Sciatic nerve (tissue), 2 donors: Measurements from ENCODE around the gene TUBA1B. TPM values are rescaled to one million over a fixed set of nuclear protein-coding genes. Genes with fewer than 3 reads are reported as not detected.
A peak's percentile ranks its signal among the peaks of the same experiment; 100 is the strongest.
"Not testable (repeated sequence)": the region's sequence is repeated elsewhere in the genome, so short reads cannot be mapped to it uniquely, and the experiment has no call there.

Experiments
- ATAC-seq: fragments of 200-7000 bp; cut with Tn5 transposase; one replicate; pipeline ENCODE4 v1.9.1; 2020; ENCODE audit warnings: mild to moderate bottlenecking, moderate library complexity
- DNase-seq: peaks from one replicate; pipeline ENCODE4 v3.0.0-alpha.2; 2020; ENCODE audit warnings: low spot score
- intact Hi-C: fragments of 100-400 bp; cut with DNase I; formaldehyde crosslinking; loops from one replicate; pipeline ENCODE4 v1.14.2; 2022
- total RNA-seq: library from RNA; stranded (reverse); fragmentation: NEBNext Ultra II Directional; extraction: Animal tissue kit (Norgen Biotek cat#: 25700); gene quantifications from one replicate; pipeline ENCODE4 v1.2.1, GENCODE V29; 2021
- donor health status: DM: no; HTN: no; CAD: no.
- donor health status: DM: no; HTN: no; CAD: no.

The TUBA1B gene
- total RNA-seq, 1 donor from 2014 or later: 680 TPM

DNA sequence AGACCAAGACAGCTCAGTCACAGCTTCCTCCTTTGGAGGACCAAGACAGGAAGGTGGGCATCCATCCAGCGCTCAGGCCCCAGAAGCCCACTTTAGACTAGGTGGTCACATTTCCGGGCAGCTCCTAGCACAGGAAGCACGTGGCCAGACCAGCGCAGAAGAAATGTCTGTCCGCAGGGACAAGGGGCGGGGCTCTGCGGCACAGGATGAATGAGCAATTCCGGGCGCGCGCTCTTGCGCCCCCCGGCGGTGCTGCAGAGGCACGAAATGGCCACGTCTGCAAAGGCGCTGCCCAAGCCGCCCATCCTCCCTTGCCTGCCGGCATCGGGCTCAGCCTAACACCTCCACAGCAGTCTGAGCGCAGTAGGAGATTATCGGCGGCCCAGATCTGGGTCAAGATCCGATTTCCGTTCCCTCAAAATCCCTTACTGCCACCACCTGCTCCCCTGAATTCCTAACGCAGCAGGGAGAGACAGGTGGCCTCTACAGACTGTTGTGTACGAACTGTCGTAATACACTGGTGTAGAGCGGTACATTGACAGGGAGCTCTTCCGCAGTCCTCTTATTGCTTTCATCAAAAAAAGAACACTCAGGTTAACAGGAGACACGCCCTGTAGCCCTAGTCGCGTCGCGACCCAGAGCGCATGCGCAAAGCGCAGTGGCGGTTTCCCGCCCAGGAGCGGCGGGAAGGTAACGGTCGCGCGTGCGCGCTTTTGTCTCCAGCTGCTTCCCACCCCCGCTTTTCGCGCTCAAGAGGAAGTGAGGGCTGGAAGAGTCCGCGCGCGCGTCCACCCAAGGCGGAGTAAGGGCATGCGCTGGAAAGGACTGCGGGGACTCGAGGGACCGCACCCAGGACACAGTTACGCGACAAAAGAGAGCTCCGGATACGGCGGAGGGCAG is 794 bp downstream of the TUBA1B start:
- DNase-seq (peak; percentile 96), ATAC-seq (peak; percentile 93)
- intact Hi-C loops: loop anchor here (10.0 kb wide), 2 partner anchors 54 to 104 kb away; partner anchors contain the start of gene TUBA1A

DNA sequence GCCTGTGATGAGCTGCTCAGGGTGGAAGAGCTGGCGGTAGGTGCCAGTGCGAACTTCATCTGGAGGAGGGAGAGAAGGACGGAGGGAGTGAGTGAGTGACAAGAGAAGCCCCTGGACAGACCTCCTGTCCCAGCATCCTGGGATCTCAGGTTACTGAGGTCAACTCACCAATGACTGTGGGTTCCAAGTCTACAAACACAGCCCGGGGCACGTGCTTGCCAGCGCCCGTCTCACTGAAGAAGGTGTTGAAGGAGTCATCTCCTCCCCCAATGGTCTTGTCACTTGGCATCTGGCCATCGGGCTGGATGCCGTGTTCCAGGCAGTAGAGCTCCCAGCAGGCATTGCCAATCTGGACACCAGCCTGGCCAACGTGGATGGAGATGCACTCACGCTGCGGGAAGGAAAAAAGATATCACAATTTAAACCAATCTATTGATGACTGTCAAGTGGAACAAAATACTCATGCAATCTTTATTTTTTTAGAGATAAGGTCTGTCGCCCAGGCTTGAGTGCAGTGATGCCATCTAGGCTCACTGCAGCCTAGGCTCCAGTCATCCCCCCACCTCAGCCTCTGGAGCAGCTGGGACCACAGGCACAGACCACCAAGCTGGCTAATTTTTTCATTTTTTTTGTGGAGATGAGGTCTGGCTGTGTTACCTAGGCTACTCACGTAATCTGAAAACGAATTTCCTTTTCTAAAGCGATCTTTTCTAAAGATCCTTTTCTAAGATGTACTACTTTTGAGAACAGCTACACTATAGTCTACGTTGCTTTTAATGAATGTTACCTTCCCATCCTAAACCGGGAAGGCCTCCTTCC is 1.7 kb downstream of the TUBA1B start:
- ATAC-seq (no peak), DNase-seq (no peak)
- intact Hi-C loops: loop anchor here (10.0 kb wide), 3 partner anchors 55 to 105 kb away; partner anchors contain the start of genes KMT2D, RHEBL1 and TUBA1A

DNA sequence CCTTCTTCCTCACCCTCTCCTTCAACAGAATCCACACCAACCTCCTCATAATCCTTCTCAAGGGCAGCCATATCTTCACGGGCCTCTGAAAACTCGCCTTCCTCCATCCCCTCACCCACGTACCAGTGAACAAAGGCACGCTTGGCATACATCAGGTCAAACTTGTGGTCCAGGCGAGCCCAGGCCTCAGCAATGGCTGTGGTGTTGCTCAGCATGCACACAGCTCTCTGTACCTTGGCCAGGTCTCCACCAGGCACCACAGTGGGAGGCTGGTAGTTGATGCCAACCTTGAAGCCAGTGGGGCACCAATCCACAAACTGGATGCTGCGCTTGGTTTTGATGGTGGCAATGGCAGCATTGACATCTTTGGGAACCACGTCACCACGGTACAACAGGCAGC is 3.2 kb downstream of the TUBA1B start:
- ATAC-seq: not testable (repeated sequence)
- intact Hi-C loops: loop anchor here (10.0 kb wide), 1 partner anchor 63 kb away; the partner anchor contains the start of genes KMT2D and RHEBL1

DNA sequence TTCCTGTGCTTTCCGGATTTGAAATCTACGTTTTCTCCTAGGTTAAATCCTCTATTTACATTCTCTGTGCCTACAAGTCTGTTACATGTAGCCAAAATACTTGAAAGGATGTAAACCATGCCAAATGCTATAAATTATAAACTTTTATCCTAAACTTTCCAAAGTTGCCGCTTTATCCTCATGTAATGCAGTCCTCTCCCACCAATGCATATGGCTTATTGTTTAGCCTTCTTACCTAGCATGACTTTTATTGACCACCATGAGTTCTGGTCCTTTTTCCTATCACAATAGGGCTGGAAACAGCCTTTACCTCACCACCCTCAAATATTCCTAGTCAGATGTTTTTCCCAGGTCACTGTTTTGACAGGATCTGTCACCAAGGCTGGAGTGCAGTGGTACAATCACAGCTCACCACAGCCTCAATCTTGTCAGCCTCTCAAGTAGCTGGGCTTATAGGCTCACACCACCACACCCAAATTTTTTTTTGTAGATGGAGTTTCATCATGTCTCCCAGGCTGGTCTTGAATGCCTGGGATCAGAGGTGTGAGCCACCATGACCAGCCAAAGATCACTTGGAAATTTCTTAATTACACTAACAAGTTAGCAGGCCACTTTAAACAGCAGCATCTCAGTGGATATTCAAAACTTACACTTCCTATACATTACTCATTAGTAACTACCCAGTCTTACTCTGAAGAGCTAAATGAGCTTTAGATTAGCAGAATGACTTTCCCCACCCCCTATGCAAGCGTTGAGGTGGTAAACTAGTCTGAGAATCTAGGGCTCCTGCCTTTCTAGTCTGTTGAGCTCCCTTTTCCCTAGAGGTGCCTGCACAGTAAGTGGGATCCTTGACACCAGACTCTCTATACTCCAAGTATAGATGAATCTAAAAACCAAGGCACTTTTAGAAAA is 4.1 kb downstream of the TUBA1B start:
- ATAC-seq (no peak), DNase-seq (no peak)
- intact Hi-C loops: loop anchor here (10.0 kb wide), 1 partner anchor 62 kb away; the partner anchor contains the start of genes KMT2D and RHEBL1

More for the DNA sequence above, 3.2 kb downstream of the TUBA1B start:
- DNase-seq: not testable (repeated sequence)

DNA sequence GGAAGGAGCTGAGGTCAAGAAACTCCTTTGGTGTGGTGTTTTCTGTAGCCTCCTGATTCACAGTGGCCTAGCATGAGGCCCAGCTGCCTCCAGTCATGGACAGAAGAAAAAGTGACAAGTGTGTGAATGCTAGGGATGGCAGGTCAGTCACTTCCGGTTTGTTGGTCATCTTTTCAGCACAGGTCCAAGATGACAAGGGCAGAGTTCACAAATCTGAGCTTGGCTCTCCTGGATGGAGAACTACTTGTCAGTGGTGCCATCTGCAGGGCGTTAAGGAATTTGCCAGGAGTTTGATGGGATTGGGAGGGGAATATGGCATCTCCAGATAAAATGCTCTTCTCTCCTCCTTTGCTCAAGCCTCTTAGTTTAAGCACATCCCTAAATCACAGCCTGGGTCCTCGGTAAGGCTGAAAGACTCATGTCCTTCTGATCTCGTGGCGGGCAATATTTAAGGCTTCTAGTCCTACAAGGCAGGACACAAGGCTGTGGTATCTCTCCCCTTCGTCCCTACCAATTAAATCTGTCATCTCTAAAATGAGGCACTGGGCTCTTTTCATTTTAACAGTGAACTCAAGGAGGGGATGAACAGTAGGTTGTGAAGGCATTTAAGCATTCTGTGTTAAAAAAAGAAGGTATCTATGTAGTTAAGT is 10.0 kb downstream of the TUBA1B start:
- intact Hi-C loops: loop anchor here (10.0 kb wide), 1 partner anchor 56 kb away; the partner anchor contains the start of genes KMT2D and RHEBL1
- DNase-seq: peak; percentile 67
- ATAC-seq: peak; percentile 85

DNA sequence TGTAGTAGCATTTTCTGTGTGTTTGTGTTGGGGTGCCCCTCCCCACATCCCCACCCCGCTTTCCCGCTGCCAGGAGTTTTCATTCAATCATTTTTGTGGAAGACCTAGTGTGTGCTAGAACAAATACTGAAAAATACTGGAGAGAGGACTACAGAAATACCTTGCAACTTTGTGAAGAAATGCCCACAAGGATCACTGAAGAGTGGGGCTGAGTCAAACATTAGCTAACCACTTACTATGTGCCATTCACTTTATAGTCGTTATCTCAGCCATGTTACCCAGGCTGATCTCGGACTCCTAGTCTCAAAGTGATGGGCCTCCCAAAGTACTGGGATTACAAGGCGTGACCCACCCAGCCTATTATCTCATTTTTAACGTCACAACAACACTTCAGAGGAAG is 20.0 kb downstream of the TUBA1B start:
- intact Hi-C loops: no loop called here
- no peak for DNase-seq
- ATAC-seq: no peak

DNA sequence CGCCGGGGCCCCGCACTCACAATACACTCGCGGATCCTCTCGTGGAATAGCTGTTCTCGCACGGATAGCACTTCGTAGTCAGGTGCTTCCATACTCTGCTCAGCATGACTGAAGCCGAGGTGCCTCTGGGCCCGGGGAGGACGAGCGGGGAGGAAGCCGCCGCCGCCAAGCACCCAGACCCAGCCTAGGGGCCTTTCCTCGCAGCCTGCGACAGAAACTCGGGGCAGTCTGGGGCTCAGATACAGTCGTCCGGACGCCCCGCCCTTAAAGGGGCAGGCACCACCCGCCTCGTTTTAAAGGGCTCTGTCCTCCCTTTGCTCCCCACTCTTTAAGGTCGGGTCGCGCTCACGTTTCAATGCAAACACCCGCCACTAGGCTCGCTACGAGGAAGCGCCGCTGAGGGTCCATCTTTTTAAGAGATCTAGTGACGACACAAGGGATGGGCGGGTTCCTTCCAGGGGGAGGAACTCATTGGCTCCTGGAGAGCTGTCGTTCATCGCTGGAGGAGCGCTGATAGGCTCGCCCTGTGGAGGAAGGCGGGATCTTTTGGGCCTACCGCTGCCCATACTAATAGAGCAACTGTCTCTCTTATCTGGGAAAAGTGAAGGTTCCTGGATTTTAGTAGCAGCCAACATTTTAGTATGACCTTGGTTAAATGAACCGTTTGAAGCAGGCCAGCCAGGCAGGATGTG is 20.6 kb downstream of the TUBA1B start, which contains the start of gene LMBR1L:
TSS of gene LMBR1L (minus strand) at position 384 of the 692 bp plus-strand sequence. CDS start at position 92, 292 bp downstream.
- peak; percentile 98 for DNase-seq
- intact Hi-C loops: no loop called here

DNA sequence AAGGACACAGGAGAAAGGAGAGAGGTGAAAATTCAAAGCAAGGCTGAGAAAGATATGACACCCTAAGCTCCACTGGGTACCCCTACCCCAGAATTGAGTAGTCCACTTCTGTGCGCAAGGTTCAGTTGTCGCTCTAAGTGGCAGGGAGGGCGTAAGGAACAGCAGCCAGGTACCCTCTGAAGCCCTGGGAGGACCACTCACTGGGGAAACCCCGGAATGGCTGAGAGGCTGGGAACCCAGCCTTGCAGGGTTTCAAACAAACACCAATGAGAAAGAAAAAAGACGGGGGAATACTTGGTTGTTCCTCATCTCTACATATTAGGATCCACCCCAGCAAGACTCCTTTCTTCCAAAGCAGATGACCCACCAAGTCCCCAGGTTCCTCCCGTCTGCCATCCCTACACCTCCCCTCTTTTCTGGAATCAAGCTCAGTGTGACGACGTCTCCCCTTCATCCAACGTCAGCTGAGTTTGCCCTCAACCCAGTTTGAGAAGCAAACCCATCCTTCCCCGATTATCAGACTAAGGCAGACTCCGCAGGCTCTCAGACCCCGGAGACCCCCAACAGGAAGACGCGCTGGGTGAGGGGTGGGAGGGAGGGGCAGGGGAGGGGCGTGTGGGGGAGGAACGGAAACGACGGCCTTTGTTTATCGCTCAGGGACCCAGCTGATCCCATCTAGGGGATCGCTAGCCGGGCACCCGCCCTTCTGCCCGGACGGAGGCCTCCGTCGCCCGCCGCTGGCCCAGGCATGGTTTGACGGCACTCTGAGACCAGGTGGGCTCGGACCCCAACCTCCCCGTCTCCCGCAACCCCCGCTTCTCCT is 21.3 kb downstream of the TUBA1B start:
- peak; percentile 57 for ATAC-seq
- DNase-seq: no peak
- intact Hi-C loops: no loop called here

More for the DNA sequence above, 20.6 kb downstream of the TUBA1B start, which contains the start of gene LMBR1L:
- ATAC-seq: peak; percentile 97

DNA sequence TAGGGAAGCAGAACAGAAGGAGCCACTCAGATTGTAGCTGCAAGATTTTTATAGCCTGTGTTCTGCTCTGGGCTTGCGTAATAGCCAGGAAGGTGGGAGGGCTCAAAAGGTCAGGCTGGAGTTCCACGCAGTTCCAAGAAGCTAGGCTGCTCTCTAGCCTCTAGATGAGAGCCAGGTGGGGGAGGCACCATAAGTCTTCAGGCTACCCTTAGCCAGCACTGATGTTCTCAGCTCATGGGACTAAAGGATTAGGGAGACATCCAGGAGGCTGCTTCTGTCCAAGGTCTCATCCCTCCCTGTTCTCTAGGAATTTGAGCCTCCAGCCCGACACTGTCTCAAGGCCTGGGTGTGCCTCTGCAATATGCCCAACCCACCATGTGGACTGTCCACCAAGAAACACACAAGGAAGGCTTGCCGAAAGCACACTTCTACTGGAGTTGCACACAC is 22.2 kb downstream of the TUBA1B start:
- DNase-seq (peak; percentile 79), ATAC-seq (peak; percentile 78)
- intact Hi-C loops: no loop called here

DNA sequence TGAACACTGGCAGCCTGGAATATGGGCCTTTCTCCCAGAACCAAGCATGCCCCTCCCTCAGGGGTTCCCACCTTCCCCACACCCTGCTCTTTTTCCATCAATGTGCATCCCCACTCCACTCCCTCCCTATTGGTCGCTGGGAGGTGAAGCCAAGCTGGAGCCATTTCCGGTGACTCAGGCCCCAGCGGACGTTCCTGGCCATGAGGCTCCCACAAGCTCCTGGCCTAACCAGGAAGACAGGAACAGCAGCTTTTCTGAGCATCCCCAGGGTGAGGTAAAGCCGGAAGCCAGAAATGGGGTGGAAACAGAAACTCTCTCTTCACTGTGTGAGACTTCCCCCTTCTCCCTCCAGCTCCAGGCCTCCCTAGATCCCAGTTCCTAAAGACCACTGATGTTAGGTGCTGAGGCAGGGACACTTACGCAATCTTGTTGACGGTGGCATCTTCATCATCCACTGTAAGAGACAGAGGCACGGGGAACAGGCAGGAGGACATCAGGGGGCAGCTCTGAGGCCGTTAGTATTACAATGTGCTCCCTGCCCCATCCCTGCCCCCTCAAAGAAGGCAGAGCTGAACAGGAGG is 25.6 kb downstream of the TUBA1B start:
- intact Hi-C loops: no loop called here
- ATAC-seq (no peak), DNase-seq (no peak)

DNA sequence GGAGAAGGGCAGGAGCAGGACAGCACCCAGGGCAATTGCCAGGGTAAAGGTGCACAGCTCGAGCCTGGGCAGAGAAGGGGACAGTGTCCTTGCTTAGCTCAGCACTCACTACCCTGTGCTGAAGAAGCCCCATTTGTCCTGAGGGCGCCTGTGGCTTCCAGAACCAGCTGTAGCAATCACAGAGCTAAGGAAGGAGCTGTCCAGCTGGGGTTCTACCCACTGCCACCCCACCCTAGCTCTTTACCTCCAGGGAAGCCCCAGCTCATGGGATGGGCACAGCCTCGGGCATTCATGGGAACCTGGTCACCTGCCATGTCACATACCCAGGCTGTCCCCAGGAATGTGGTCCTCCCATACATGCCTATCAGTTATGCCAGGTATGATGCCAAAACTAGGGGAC is 26.4 kb downstream of the TUBA1B start:
- ATAC-seq: no peak
- intact Hi-C loops: no loop called here

DNA sequence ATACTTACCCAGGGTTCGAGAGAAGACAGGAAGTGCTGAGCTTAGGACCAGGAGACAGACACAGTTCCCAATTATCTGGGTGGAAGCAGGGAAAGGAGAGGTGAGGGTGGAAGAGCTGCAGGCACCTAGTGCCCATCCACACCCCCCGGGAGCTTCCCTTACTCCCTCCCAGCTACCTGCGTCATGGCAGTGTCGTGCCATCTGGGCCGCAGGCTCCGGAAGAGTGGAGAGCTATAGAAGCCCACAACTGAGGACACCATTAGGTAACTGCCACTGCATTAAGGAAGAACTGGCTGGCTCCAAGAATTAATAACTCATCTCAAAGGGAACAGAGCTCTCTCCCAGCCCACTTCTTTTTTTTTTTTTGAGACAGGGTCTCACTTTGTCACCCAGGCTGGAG is 30.8 kb downstream of the TUBA1B start:
- ATAC-seq (no peak), DNase-seq (no peak)
- intact Hi-C loops: no loop called here

More for the DNA sequence above, 26.4 kb downstream of the TUBA1B start:
- no peak for DNase-seq

DNA sequence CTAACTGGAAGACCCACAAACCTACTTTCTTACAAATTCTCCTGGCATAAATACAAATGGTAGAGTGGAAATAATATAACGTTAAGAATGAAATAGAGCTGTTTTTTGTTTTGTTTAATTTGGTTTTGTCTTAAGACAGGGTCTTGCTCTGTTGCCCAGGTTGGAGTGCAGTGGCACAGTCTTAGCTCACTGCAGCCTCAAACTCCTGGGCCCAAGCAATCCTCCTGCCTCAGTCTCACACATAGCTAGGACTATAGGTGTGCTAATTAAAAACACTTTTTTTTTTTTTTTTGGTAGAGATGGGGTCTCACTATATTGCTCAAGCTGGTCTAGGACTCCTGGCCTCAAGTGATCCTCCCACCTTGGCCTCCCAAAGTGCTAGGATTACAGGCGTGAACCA is 32.5 kb downstream of the TUBA1B start:
- intact Hi-C loops: no loop called here
- no peak for DNase-seq
- ATAC-seq: no peak

DNA sequence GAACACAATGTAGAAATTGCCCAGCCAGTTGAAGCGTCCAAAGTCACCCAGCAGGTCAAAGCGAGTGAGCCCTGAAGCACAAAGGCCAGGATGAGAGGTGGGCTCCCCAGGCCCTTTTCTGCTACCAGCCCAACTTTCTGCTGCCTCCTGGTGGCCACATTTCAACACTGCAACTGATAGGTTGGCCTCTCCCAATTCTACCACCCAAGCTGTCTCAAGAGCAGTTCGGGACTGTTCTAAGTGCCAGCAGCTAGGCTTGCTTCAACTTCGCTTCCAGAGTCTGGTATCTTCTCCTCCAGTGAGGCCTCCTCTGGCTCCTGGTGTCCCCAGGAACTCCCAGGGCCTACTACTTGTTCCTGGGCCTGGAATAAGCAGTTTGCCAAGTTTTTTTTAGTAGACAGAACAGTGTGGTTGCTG is 33.2 kb downstream of the TUBA1B start:
- DNase-seq (peak; percentile 78), ATAC-seq (peak; percentile 29)
- intact Hi-C loops: no loop called here

DNA sequence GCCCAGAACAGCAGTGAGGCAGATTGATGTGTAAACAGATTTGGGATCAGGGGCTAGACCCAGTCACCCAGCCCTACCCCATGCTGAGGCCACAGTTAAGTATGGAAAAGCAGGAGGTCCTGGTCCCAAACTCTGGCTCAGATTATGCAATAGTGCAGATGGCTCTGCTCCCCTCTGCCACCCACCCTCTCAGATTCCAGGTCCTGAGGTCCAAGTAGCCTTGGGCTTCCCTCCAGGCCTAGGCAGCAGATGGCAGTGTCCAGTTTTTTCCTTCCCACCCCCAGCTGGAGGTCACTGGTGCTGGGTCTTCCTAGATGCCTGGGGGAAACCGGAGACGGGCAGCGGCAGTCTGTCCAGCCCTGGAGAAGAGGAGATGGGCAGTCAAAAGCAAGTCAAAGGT is 33.8 kb downstream of the TUBA1B start:
- ATAC-seq (no peak), DNase-seq (no peak)
- intact Hi-C loops: no loop called here

DNA sequence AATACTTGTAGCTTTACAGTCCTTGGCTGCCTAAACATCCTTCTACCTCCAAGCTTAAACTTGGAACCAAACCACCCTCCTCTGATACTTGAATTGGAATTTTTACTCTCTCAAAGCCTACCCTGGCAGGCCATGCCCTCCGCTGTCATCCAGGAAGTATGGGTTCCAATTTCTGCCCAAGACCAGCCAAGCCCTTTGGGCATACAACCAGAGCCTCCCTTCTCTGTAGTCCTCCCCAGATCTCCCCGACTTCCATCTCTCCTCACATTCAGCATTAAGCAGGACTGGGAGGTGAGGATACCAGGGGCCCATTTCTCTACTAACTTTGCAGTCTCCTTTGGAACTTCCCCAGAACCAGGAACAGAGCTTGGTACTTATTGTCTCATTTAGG is 36.2 kb downstream of the TUBA1B start:
- no peak for ATAC-seq
- no peak for DNase-seq
- intact Hi-C loops: no loop called here
